ENCODE data around the gene SELENOF. TPM values are rescaled to one million over a fixed set of nuclear protein-coding genes. Genes with fewer than 3 reads are reported as not detected.
"Not testable (repeated sequence)": the region's sequence is repeated elsewhere in the genome, so short reads cannot be mapped to it uniquely, and the experiment has no call there.

Gene SELENOF
- total RNA-seq, 3 donors from 2014 or later = 138 to 202 (median 191) TPM

- intact Hi-C loops (cut with DNase I, micrococcal nuclease) = no loop called here
- Histone ChIP-seq H3K36me3 (ENCODE audit: low read depth) (no peaks in the 10 kb centered on the region), H3K4me3 (no peak overlapping the region), H3K4me1 (ENCODE audit: low read depth) (no peaks in the 10 kb centered on the region), H3K9me3 (no peaks in the 10 kb centered on the region)
- TF ChIP-seq CTCF (IDR thresholded peaks at IDR 0.05) = no peak
- ATAC-seq (no peak), DNase-seq (no peak)
Observed at GRCh38 chr1:86825319-86825718, 88.6 kb downstream of the SELENOF start.

GRCh38 chr1:86823821-86824500 is 90.0 kb downstream of the SELENOF start:
- Histone ChIP-seq H3K4me3 (no peak overlapping the region), H3K36me3 (ENCODE audit: low read depth) (no peaks in the 10 kb centered on the region), H3K4me1 (ENCODE audit: low read depth) (no peaks in the 10 kb centered on the region), H3K9me3 (no peaks in the 10 kb centered on the region)
- DNase-seq (no peak), ATAC-seq (no peak)
- TF ChIP-seq CTCF (IDR thresholded peaks at IDR 0.05) = no peak
- intact Hi-C loops (cut with DNase I, micrococcal nuclease) = no loop called here

GRCh38 chr1:86823386-86823785 is 90.5 kb downstream of the SELENOF start:
- Histone ChIP-seq H3K4me3 (no peak overlapping the region), H3K36me3 (ENCODE audit: low read depth) (no peaks in the 10 kb centered on the region), H3K9me3 (no peaks in the 10 kb centered on the region), H3K4me1 (ENCODE audit: low read depth) (no peaks in the 10 kb centered on the region)
- ATAC-seq = no peak
- intact Hi-C loops (cut with DNase I, micrococcal nuclease) = no loop called here
- no peak for TF ChIP-seq CTCF (IDR thresholded peaks at IDR 0.05)
- DNase-seq = no peak

- ATAC-seq (no peak), DNase-seq (no peak)
- no peaks in the 10 kb centered on the region for H3K9me3 ChIP-seq
- no peak overlapping the region for H3K4me3 ChIP-seq
- H3K4me1 ChIP-seq (ENCODE audit: low read depth) = no peaks in the 10 kb centered on the region
- no peak for TF ChIP-seq CTCF (IDR thresholded peaks at IDR 0.05)
- intact Hi-C loops (cut with DNase I, micrococcal nuclease) = no loop called here
- no peaks in the 10 kb centered on the region for H3K36me3 ChIP-seq (ENCODE audit: low read depth)
Observed at GRCh38 chr1:86822459-86822858, 91.5 kb downstream of the SELENOF start.

GRCh38 chr1:86821956-86822355 is 92.0 kb downstream of the SELENOF start:
- TF ChIP-seq CTCF (IDR thresholded peaks at IDR 0.05) = no peak
- no peak for ATAC-seq
- no peaks in the 10 kb centered on the region for H3K9me3 ChIP-seq
- H3K4me1 ChIP-seq (ENCODE audit: low read depth) = no peaks in the 10 kb centered on the region
- DNase-seq = no peak
- no peak overlapping the region for H3K4me3 ChIP-seq
- H3K36me3 ChIP-seq (ENCODE audit: low read depth) = no peaks in the 10 kb centered on the region
- intact Hi-C loops (cut with DNase I, micrococcal nuclease) = no loop called here

- H3K36me3 ChIP-seq (ENCODE audit: low read depth); DNase-seq; intact Hi-C loops (cut with DNase I, micrococcal nuclease); H3K4me1 ChIP-seq (ENCODE audit: low read depth); ATAC-seq; H3K9me3 ChIP-seq; H3K4me3 ChIP-seq: not testable (repeated sequence)
Observed at GRCh38 chr1:86819970-86820369, 94.0 kb downstream of the SELENOF start.

GRCh38 chr1:86817246-86817826 is 96.6 kb downstream of the SELENOF start:
- H3K4me1 ChIP-seq (ENCODE audit: low read depth); H3K36me3 ChIP-seq (ENCODE audit: low read depth); ATAC-seq; DNase-seq; H3K9me3 ChIP-seq; H3K4me3 ChIP-seq; intact Hi-C loops (cut with DNase I, micrococcal nuclease): not testable (repeated sequence)

- DNase-seq; H3K4me1 ChIP-seq (ENCODE audit: low read depth); H3K4me3 ChIP-seq; H3K9me3 ChIP-seq; H3K36me3 ChIP-seq (ENCODE audit: low read depth); intact Hi-C loops (cut with DNase I, micrococcal nuclease); ATAC-seq: not testable (repeated sequence)
Observed at GRCh38 chr1:86814118-86814517, 99.8 kb downstream of the SELENOF start.

Data from mucosa of descending colon (tissue), 3 donors.